ENCODE data around the gene MRPL49. TPM values are rescaled to one million over a fixed set of nuclear protein-coding genes. Genes with fewer than 3 reads are reported as not detected.

Gene MRPL49
- total RNA-seq, 4 donors from 2014 or later, result 76.2 to 113 (median 91.5) TPM

DNA sequence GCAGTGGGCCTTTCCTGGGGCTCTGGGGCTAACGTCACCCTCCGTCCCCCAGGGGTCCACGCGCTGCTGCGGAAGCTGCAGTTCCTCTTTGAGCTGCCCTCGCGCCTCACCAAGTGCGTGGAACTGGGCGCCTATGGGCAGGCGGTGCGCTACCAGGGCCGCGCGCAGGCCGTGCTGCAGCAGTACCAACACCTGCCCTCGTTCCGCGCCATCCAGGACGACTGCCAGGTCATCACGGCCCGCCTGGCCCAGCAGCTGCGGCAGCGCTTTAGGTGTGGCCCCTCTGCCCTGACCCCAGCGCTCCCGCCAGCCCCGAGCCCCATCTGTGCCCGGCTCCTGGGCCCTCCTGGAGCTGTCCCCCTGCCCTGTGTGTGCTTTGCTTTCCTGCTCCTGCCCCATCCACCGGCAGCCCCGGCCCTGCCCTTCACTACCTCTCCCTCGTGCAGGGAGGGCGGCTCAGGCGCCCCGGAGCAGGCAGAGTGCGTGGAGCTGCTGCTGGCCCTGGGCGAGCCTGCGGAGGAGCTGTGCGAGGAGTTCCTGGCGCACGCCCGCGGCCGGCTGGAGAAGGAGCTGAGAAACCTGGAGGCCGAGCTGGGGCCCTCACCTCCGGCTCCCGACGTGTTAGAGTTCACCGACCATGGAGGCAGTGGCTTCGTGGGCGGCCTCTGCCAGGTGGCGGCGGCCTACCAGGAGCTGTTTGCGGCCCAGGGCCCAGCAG lies 14.2 kb upstream of the MRPL49 start:
- Histone ChIP-seq H3K27ac (replicated peaks in 1 of 4) (no peak overlapping the region), H3K27me3 (no peaks in the 10 kb centered on the region), H3K4me3 (no peak overlapping the region), H3K36me3 (peaks cover 25 to 49% (median 41%) of the 10 kb centered on the region in 4 donors), H3K9me3 (no peaks in the 10 kb centered on the region), H3K4me1 (peaks cover 29 to 44% (median 36%) of the 10 kb centered on the region in 4 donors)
- no peak for TF ChIP-seq POLR2A (IDR thresholded peaks at IDR 0.05; ENCODE audit: low read depth)
- TF ChIP-seq POLR2AphosphoS5 (IDR thresholded peaks at IDR 0.05), result no peak
- TF ChIP-seq EP300 (IDR thresholded peaks at IDR 0.05), result no peak
- TF ChIP-seq, protein P1, sequence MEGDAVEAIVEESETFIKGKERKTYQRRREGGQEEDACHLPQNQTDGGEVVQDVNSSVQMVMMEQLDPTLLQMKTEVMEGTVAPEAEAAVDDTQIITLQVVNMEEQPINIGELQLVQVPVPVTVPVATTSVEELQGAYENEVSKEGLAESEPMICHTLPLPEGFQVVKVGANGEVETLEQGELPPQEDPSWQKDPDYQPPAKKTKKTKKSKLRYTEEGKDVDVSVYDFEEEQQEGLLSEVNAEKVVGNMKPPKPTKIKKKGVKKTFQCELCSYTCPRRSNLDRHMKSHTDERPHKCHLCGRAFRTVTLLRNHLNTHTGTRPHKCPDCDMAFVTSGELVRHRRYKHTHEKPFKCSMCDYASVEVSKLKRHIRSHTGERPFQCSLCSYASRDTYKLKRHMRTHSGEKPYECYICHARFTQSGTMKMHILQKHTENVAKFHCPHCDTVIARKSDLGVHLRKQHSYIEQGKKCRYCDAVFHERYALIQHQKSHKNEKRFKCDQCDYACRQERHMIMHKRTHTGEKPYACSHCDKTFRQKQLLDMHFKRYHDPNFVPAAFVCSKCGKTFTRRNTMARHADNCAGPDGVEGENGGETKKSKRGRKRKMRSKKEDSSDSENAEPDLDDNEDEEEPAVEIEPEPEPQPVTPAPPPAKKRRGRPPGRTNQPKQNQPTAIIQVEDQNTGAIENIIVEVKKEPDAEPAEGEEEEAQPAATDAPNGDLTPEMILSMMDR (IDR thresholded peaks at IDR 0.05), result no peak
- DNase-seq (ENCODE audit: extremely low spot score), result no peak
- 96% methylated on average over 41 of the region's 52 CpGs for WGBS
- intact Hi-C loops (cut with DNase I), result no loop called here

DNA sequence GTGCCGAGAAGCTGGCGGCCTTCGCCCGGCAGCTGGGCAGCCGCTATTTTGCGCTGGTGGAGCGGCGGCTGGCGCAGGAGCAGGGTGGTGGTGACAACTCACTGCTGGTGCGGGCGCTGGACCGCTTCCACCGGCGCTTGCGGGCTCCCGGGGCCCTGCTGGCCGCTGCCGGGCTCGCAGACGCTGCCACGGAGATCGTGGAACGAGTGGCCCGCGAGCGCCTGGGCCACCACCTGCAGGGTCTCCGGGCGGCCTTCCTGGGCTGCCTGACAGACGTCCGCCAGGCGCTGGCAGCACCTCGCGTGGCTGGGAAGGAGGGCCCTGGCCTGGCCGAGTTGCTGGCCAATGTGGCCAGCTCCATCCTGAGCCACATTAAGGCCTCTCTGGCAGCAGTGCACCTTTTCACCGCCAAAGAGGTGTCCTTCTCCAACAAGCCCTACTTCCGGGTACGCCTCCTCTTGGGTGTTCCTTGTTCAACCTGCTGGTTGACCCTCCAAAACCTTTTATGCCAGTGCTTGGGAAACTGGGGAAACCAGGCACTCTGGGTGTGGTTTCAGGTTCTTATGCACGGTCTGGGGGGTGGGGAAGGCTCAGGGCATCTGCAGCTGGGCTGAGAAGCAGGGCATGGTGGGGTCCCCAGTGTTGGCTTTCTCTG lies 13.5 kb upstream of the MRPL49 start:
- no peak overlapping the region for H3K27ac ChIP-seq (replicated peaks in 1 of 4)
- TF ChIP-seq EP300 (IDR thresholded peaks at IDR 0.05), result no peak
- TF ChIP-seq, protein P1 (IDR thresholded peaks at IDR 0.05), result no peak
- no peak for TF ChIP-seq POLR2A (IDR thresholded peaks at IDR 0.05; ENCODE audit: low read depth)
- TF ChIP-seq POLR2AphosphoS5 (IDR thresholded peaks at IDR 0.05), result no peak
- peaks cover 36 to 45% (median 38%) of the 10 kb centered on the region in 4 donors for H3K4me1 ChIP-seq
- 93% methylated on average over 3 of the region's 38 CpGs for WGBS
- H3K4me3 ChIP-seq, result no peak overlapping the region
- no peak for DNase-seq (ENCODE audit: extremely low spot score)
- H3K9me3 ChIP-seq, result no peaks in the 10 kb centered on the region
- H3K36me3 ChIP-seq, result peaks cover 25 to 47% (median 41%) of the 10 kb centered on the region in 4 donors
- intact Hi-C loops (cut with DNase I), result no loop called here
- H3K27me3 ChIP-seq, result no peaks in the 10 kb centered on the region

DNA sequence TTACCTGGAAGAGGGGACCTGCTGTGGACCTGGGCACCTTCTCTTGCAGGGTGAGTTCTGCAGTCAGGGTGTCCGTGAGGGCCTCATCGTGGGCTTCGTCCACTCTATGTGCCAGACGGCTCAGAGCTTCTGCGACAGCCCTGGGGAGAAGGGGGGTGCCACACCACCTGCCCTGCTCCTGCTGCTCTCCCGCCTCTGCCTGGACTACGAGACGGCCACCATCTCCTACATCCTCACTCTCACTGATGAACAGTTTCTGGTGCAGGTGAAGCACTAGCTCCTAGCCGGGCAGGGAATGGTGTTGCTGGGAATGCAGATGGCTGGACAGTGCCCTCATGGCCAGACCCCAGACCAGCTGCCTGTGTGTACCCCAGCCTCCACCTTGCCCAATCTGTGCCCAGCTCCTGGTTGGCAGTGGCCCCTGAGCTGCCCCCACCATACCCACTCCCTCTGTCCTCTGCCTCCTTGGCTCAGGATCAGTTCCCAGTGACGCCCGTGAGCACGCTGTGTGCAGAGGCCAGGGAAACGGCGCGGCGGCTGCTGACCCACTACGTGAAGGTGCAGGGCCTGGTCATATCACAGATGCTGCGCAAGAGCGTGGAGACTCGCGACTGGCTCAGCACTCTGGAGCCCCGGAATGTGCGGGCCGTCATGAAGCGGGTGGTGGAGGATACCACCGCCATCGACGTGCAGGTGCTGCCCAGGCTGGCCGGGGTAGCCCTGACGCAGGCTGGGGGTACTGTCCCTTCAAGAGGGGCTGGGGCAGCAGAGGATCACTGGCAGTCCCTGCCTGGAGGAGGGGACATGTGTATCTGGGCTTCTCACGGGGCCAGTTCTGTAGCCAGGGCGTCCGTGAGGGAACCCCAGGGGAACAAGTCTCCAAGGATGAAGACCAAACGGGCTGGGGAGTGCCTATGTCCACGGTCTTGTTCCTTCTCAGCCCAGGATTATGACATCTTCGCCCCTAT lies 12.6 kb upstream of the MRPL49 start:
- H3K27ac ChIP-seq (replicated peaks in 1 of 4), result no peak overlapping the region
- intact Hi-C loops (cut with DNase I), result loop anchor here (5.0 kb wide), 1 partner anchor 97 kb away; the partner anchor contains the start of gene ARL2
- no peak for TF ChIP-seq POLR2AphosphoS5 (IDR thresholded peaks at IDR 0.05)
- no peak for TF ChIP-seq EP300 (IDR thresholded peaks at IDR 0.05)
- TF ChIP-seq POLR2A (IDR thresholded peaks at IDR 0.05; ENCODE audit: low read depth), result no peak
- WGBS, result 86% methylated on average over 19 of the region's 36 CpGs
- H3K36me3 ChIP-seq, result peaks cover 25 to 47% (median 43%) of the 10 kb centered on the region in 4 donors
- peaks cover 36 to 47% (median 38%) of the 10 kb centered on the region in 4 donors for H3K4me1 ChIP-seq
- H3K4me3 ChIP-seq, result no peak overlapping the region
- no peaks in the 10 kb centered on the region for H3K9me3 ChIP-seq
- DNase-seq (ENCODE audit: extremely low spot score), result no peak
- H3K27me3 ChIP-seq, result no peaks in the 10 kb centered on the region

DNA sequence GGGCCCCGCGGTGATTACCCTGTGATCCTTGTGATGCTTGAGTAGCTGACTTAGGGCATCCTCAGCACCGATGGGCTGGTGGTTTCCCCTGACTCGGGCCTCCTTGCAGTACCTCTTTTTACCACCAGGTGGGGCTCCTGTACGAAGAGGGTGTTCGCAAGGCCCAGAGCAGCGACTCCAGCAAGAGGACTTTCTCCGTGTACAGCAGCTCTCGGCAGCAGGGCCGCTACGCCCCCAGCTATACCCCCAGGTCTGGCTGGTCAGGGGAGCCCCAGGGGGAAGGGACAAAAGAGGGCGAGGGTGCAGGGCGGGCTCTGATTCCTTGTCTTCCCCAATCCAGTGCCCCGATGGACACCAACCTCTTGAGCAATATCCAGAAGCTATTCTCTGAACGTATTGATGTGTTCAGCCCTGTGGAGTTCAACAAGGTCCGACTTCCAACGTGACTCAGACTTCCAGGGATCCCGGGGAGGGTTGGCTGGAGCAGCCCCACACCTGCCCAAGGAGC lies 11.7 kb upstream of the MRPL49 start:
- no peaks in the 10 kb centered on the region for H3K9me3 ChIP-seq
- H3K27me3 ChIP-seq, result no peaks in the 10 kb centered on the region
- peaks cover 37 to 43% (median 38%) of the 10 kb centered on the region in 4 donors for H3K4me1 ChIP-seq
- 0% methylated on average over 4 of the region's 18 CpGs for WGBS
- H3K27ac ChIP-seq (replicated peaks in 1 of 4), result peak overlapping the region; percentile 77 to 87 (median 84)
- intact Hi-C loops (cut with DNase I), result loop anchor here (5.0 kb wide), 1 partner anchor 98 kb away; the partner anchor contains the start of gene ARL2
- peak overlapping the region in 1 of 4 donors; percentile 19 for H3K4me3 ChIP-seq
- DNase-seq (ENCODE audit: extremely low spot score), result peak; percentile 98
- H3K36me3 ChIP-seq, result peaks cover 23 to 52% (median 40%) of the 10 kb centered on the region in 4 donors
- TF ChIP-seq, protein P1 (IDR thresholded peaks at IDR 0.05), result peak in 2 of 3 experiments; percentile 99 to 100
- no peak for TF ChIP-seq EP300 (IDR thresholded peaks at IDR 0.05)
- no peak for TF ChIP-seq POLR2A (IDR thresholded peaks at IDR 0.05; ENCODE audit: low read depth)
- TF ChIP-seq POLR2AphosphoS5 (IDR thresholded peaks at IDR 0.05), result peak; percentile 16 to 71
